Renal cortex interstitium (tissue), 15 donors: ENCODE measurements around the gene RPUSD1. TPM values are rescaled to one million over a fixed set of nuclear protein-coding genes. Genes with fewer than 3 reads are reported as not detected.
"Not testable (repeated sequence)": the region's sequence is repeated elsewhere in the genome, so short reads cannot be mapped to it uniquely, and the experiment has no call there.

ENCODE experiments used
- DNase-seq, 11 donors: peaks; one replicate each; pipeline ENCODE4 v3.0.0-alpha.2; 2013; ENCODE audit warnings: low read depth in 9 of 11, low spot score in 4 of 11; ENCODE audit errors: extremely low read depth in 1 of 11
- long read RNA-seq, 16 experiments: transcript quantifications; one replicate each; lab custom pipeline, GENCODE V29; 2026
- polyA plus RNA-seq, 3 donors: library from polyadenylated mRNA; unstranded; fragments of 120-200 nt; gene quantifications; one replicate each; pipeline ENCODE4 v1.2.1, GENCODE V29; 2013; ENCODE audit not compliant: insufficient read length in 3 of 3

RPUSD1 gene
- polyA plus RNA-seq = 10 to 100 TPM in 2 of 3 donors, 1 to 10 TPM in 1; 9.1 to 22.4 (median 16.7) TPM
- long read RNA-seq, donor 1, partial matches to known transcripts = 0 of 6 reads
- long read RNA-seq, donor 1, other reads (novel, unspliced or antisense) = 0 of 6 reads
- long read RNA-seq, donor 2, transcript RPUSD1-201 (6 exons, 2,050 nt) = major isoform, 6 of 13 reads
- long read RNA-seq, donor 2, partial matches to known transcripts = 5 of 13 reads
- long read RNA-seq, donor 2, other reads (novel, unspliced or antisense) = 0 of 13 reads
- long read RNA-seq, donor 3, transcript RPUSD1-201 (6 exons, 2,050 nt) = major isoform, 6 of 7 reads
- long read RNA-seq, donor 3, partial matches to known transcripts = 0 of 7 reads
- long read RNA-seq, donor 3, other reads (novel, unspliced or antisense) = 0 of 7 reads
- long read RNA-seq, donor 4, partial matches to known transcripts = 0 of 3 reads
- long read RNA-seq, donor 4, other reads (novel, unspliced or antisense) = 0 of 3 reads
- long read RNA-seq, donor 5 = 0 reads
- long read RNA-seq, donor 6, partial matches to known transcripts = 6 of 8 reads
- long read RNA-seq, donor 6, other reads (novel, unspliced or antisense) = 0 of 8 reads
- long read RNA-seq, donor 7, transcript RPUSD1-201 (6 exons, 2,050 nt) = major isoform, 5 of 6 reads
- long read RNA-seq, donor 7, partial matches to known transcripts = 0 of 6 reads
- long read RNA-seq, donor 7, other reads (novel, unspliced or antisense) = 0 of 6 reads
- long read RNA-seq, donor 8 = 0 reads
- long read RNA-seq, donor 9, partial matches to known transcripts = 0 of 1 reads
- long read RNA-seq, donor 9, other reads (novel, unspliced or antisense) = 0 of 1 reads
- long read RNA-seq, donor 10, partial matches to known transcripts = 0 of 3 reads
- long read RNA-seq, donor 10, other reads (novel, unspliced or antisense) = 0 of 3 reads
- long read RNA-seq, donor 11, transcript RPUSD1-201 (6 exons, 2,050 nt) = major isoform, 5 of 5 reads
- long read RNA-seq, donor 11, partial matches to known transcripts = 0 of 5 reads
- long read RNA-seq, donor 11, other reads (novel, unspliced or antisense) = 0 of 5 reads
- long read RNA-seq, donor 12, partial matches to known transcripts = 0 of 3 reads
- long read RNA-seq, donor 12, other reads (novel, unspliced or antisense) = 0 of 3 reads
- long read RNA-seq, donor 13 = 0 reads
- long read RNA-seq, donor 14, partial matches to known transcripts = 0 of 3 reads
- long read RNA-seq, donor 14, other reads (novel, unspliced or antisense) = 0 of 3 reads
- long read RNA-seq, donor 15, partial matches to known transcripts = 0 of 6 reads
- long read RNA-seq, donor 15, other reads (novel, unspliced or antisense) = 0 of 6 reads
- long read RNA-seq, donor 16, transcript RPUSD1-201 (6 exons, 2,050 nt) = major isoform, 17 of 19 reads
- long read RNA-seq, donor 16, partial matches to known transcripts = 0 of 19 reads
- long read RNA-seq, donor 16, other reads (novel, unspliced or antisense) = 0 of 19 reads

GRCh38 chr16:787978-788398 is at the start of gene RPUSD1:
Gene RPUSD1 (minus strand): TSS chr16:788381. CDS start chr16:787737, 644 bp downstream.
- no peak for DNase-seq

GRCh38 chr16:836822-837221 is 48.6 kb upstream of the RPUSD1 start:
- not testable (repeated sequence) for DNase-seq

- no peak for DNase-seq
Observed at GRCh38 chr16:836221-836620, 48.0 kb upstream of the RPUSD1 start.

GRCh38 chr16:835373-835772 is 47.2 kb upstream of the RPUSD1 start:
- DNase-seq = no peak

GRCh38 chr16:833411-833810 is 45.2 kb upstream of the RPUSD1 start:
- no peak for DNase-seq

GRCh38 chr16:832652-833336 is 44.6 kb upstream of the RPUSD1 start:
- DNase-seq = no peak

- DNase-seq = no peak
Observed at GRCh38 chr16:831571-832413, 43.6 kb upstream of the RPUSD1 start.

- no peak for DNase-seq
Observed at GRCh38 chr16:830871-831570, 42.8 kb upstream of the RPUSD1 start.

- no peak for DNase-seq
Observed at GRCh38 chr16:830107-830870, 42.1 kb upstream of the RPUSD1 start.

- no peak for DNase-seq
Observed at GRCh38 chr16:828891-829290, 40.7 kb upstream of the RPUSD1 start.

GRCh38 chr16:827513-827912 is 39.3 kb upstream of the RPUSD1 start:
- DNase-seq = no peak

GRCh38 chr16:825341-826061 is 37.3 kb upstream of the RPUSD1 start:
- DNase-seq = no peak

- DNase-seq = no peak
Observed at GRCh38 chr16:824601-825000, 36.4 kb upstream of the RPUSD1 start.

- DNase-seq = no peak
Observed at GRCh38 chr16:824194-824593, 36.0 kb upstream of the RPUSD1 start.

- no peak for DNase-seq
Observed at GRCh38 chr16:822909-823297, 34.7 kb upstream of the RPUSD1 start.
